ENCODE results near the gene DAPK2. TPM values are rescaled to one million over a fixed set of nuclear protein-coding genes. Genes with fewer than 3 reads are reported as not detected.

DAPK2 gene
- total and polyA plus RNA-seq, 2 of the 13 experiments (the other 11 are each of a cell fraction or from before 2014, with no cell fraction given), result 0.33 to 0.63 TPM

DNA sequence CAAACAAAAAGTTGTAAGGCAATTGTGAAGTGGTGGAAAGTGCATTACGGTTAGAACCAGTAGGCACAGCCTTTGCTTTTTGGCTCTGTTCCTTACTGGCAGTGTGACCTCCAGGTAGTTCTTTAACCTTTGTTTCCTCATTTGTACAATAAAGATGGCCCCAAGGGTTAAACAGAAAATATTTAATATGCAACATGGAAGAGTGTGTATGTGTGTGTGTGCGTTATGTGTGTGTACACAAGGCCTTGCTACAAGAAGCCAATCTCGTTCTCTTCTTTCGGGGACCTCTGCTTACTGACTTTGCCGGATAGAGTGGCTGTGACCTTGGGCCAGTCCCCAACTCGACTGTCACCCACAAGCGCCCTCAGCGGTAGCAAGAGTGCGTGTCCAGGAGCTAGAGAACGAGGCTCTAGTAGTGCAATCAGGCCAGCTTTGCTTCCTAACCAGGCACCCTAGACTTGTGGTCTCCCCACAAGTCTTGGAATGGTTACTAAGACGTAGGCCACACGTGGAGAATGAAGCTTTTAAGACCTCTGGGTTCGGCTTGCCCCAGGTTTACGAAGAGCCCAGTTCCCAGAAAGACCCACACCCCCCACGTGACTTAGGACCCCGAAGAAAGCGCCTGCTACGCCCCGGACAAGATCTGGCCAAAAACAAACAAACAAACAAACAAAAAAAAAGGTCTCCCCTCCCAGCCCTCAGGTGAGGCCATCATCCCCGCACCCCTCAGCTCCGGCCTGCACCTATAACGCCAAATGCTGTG lies 46.8 kb upstream of the DAPK2 start (continued):
- TF ChIP-seq, protein P1, sequence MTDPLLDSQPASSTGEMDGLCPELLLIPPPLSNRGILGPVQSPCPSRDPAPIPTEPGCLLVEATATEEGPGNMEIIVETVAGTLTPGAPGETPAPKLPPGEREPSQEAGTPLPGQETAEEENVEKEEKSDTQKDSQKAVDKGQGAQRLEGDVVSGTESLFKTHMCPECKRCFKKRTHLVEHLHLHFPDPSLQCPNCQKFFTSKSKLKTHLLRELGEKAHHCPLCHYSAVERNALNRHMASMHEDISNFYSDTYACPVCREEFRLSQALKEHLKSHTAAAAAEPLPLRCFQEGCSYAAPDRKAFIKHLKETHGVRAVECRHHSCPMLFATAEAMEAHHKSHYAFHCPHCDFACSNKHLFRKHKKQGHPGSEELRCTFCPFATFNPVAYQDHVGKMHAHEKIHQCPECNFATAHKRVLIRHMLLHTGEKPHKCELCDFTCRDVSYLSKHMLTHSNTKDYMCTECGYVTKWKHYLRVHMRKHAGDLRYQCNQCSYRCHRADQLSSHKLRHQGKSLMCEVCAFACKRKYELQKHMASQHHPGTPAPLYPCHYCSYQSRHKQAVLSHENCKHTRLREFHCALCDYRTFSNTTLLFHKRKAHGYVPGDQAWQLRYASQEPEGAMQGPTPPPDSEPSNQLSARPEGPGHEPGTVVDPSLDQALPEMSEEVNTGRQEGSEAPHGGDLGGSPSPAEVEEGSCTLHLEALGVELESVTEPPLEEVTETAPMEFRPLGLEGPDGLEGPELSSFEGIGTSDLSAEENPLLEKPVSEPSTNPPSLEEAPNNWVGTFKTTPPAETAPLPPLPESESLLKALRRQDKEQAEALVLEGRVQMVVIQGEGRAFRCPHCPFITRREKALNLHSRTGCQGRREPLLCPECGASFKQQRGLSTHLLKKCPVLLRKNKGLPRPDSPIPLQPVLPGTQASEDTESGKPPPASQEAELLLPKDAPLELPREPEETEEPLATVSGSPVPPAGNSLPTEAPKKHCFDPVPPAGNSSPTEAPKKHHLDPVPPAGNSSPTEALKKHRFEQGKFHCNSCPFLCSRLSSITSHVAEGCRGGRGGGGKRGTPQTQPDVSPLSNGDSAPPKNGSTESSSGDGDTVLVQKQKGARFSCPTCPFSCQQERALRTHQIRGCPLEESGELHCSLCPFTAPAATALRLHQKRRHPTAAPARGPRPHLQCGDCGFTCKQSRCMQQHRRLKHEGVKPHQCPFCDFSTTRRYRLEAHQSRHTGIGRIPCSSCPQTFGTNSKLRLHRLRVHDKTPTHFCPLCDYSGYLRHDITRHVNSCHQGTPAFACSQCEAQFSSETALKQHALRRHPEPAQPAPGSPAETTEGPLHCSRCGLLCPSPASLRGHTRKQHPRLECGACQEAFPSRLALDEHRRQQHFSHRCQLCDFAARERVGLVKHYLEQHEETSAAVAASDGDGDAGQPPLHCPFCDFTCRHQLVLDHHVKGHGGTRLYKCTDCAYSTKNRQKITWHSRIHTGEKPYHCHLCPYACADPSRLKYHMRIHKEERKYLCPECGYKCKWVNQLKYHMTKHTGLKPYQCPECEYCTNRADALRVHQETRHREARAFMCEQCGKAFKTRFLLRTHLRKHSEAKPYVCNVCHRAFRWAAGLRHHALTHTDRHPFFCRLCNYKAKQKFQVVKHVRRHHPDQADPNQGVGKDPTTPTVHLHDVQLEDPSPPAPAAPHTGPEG (CRISPR knock-in tag; IDR thresholded peaks at IDR 0.05), result no peak
- TF ChIP-seq ESRRA (CRISPR knock-in tag; IDR thresholded peaks at IDR 0.05; ENCODE audit: low read depth), result peak; percentile 72; the same call in 1 of the 2 replicates
- no peak for TF ChIP-seq KAT2B (IDR thresholded peaks at IDR 0.05; ENCODE audit: borderline replicate concordance, low read depth, low read length)
- TF ChIP-seq BHLHE40 (IDR thresholded peaks at IDR 0.05; ENCODE audit: low read length), result no peak
- TF ChIP-seq, protein P2, sequence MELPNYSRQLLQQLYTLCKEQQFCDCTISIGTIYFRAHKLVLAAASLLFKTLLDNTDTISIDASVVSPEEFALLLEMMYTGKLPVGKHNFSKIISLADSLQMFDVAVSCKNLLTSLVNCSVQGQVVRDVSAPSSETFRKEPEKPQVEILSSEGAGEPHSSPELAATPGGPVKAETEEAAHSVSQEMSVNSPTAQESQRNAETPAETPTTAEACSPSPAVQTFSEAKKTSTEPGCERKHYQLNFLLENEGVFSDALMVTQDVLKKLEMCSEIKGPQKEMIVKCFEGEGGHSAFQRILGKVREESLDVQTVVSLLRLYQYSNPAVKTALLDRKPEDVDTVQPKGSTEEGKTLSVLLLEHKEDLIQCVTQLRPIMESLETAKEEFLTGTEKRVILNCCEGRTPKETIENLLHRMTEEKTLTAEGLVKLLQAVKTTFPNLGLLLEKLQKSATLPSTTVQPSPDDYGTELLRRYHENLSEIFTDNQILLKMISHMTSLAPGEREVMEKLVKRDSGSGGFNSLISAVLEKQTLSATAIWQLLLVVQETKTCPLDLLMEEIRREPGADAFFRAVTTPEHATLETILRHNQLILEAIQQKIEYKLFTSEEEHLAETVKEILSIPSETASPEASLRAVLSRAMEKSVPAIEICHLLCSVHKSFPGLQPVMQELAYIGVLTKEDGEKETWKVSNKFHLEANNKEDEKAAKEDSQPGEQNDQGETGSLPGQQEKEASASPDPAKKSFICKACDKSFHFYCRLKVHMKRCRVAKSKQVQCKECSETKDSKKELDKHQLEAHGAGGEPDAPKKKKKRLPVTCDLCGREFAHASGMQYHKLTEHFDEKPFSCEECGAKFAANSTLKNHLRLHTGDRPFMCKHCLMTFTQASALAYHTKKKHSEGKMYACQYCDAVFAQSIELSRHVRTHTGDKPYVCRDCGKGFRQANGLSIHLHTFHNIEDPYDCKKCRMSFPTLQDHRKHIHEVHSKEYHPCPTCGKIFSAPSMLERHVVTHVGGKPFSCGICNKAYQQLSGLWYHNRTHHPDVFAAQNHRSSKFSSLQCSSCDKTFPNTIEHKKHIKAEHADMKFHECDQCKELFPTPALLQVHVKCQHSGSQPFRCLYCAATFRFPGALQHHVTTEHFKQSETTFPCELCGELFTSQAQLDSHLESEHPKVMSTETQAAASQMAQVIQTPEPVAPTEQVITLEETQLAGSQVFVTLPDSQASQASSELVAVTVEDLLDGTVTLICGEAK (IDR thresholded peaks at IDR 0.05), result no peak
- TF ChIP-seq, protein P2 (CRISPR knock-in tag; IDR thresholded peaks at IDR 0.05), result no peak
- TF ChIP-seq ZNF205 (CRISPR knock-in tag; IDR thresholded peaks at IDR 0.05), result no peak
- peak; percentile 20 for TF ChIP-seq MED8 (CRISPR knock-in tag; IDR thresholded peaks at IDR 0.05; ENCODE audit: insufficient replicate concordance)
- no peak for TF ChIP-seq ZNF703 (CRISPR knock-in tag; IDR thresholded peaks at IDR 0.05; ENCODE audit: borderline replicate concordance)
- no peak for TF ChIP-seq PHF21A (CRISPR knock-in tag; IDR thresholded peaks at IDR 0.05)
- no peak for TF ChIP-seq TCF12 (IDR thresholded peaks at IDR 0.05)
- TF ChIP-seq TCF12 (CRISPR knock-in tag; IDR thresholded peaks at IDR 0.05), result no peak
- TF ChIP-seq JARID2 (CRISPR knock-in tag; IDR thresholded peaks at IDR 0.05; ENCODE audit: insufficient replicate concordance), result no peak
- no peak for TF ChIP-seq ZBTB3 (CRISPR knock-in tag; IDR thresholded peaks at IDR 0.05; ENCODE audit: borderline replicate concordance, low read depth)
- no peak for TF ChIP-seq ZNF569 (CRISPR knock-in tag; IDR thresholded peaks at IDR 0.05; ENCODE audit: borderline replicate concordance)

Measured in HepG2 (cell line).